Ishikawa (cell line): ENCODE measurements around the gene LEO1.

ENCODE experiments used
- CEBPB ChIP-seq: IDR thresholded peaks from 2 replicates; pipeline ENCODE4 v1.6.1; 2012
- CREB1 ChIP-seq: IDR thresholded peaks from 2 replicates; pipeline ENCODE4 v1.6.1; 2012; ENCODE audit warnings: low read depth
- EGR1 ChIP-seq: IDR thresholded peaks from 2 replicates; pipeline ENCODE4 v1.6.1; 2012
- EP300 ChIP-seq: IDR thresholded peaks from 2 replicates; pipeline ENCODE4 v1.6.1; 2012; ENCODE audit warnings: borderline replicate concordance
- FOXM1 ChIP-seq: IDR thresholded peaks from 2 replicates; pipeline ENCODE4 v1.6.1; 2012; ENCODE audit warnings: low read depth, borderline replicate concordance
- MAX ChIP-seq: IDR thresholded peaks from 2 replicates; pipeline ENCODE4 v1.6.1; 2012
- NFIC ChIP-seq: IDR thresholded peaks from 2 replicates; pipeline ENCODE4 v1.6.1; 2012
- RAD21 ChIP-seq: IDR thresholded peaks from 2 replicates; pipeline ENCODE4 v1.6.1; 2012; ENCODE audit warnings: low read depth
- TAF1 ChIP-seq: IDR thresholded peaks from 2 replicates; pipeline ENCODE4 v1.6.1; 2012; ENCODE audit warnings: low read depth, mild to moderate bottlenecking
- TCF12 ChIP-seq: IDR thresholded peaks from 2 replicates; pipeline ENCODE4 v1.6.1; 2012; ENCODE audit warnings: low read depth
- TEAD4 ChIP-seq: IDR thresholded peaks from 2 replicates; pipeline ENCODE4 v1.6.1; 2012
- USF1 ChIP-seq: IDR thresholded peaks from 2 replicates; pipeline ENCODE4 v1.6.1; 2012
- YY1 ChIP-seq: IDR thresholded peaks from 2 replicates; pipeline ENCODE4 v1.6.1; 2012; ENCODE audit warnings: low read depth
- ZBTB7A ChIP-seq: IDR thresholded peaks from 2 replicates; pipeline ENCODE4 v1.6.1; 2012; ENCODE audit warnings: low read depth
- TF ChIP-seq, protein P1 (sequence below): IDR thresholded peaks from 2 replicates; pipeline ENCODE4 v1.6.1; 2012; ENCODE audit warnings: low read depth, mild to moderate bottlenecking

The LEO1 gene

GRCh38 chr15:52002351-52002750 is 30.8 kb upstream of the LEO1 start:
- TF ChIP-seq CREB1 = no peak
- no peak for TF ChIP-seq TAF1
- TF ChIP-seq MAX = no peak
- TF ChIP-seq FOXM1 = no peak
- TF ChIP-seq, protein P1, sequence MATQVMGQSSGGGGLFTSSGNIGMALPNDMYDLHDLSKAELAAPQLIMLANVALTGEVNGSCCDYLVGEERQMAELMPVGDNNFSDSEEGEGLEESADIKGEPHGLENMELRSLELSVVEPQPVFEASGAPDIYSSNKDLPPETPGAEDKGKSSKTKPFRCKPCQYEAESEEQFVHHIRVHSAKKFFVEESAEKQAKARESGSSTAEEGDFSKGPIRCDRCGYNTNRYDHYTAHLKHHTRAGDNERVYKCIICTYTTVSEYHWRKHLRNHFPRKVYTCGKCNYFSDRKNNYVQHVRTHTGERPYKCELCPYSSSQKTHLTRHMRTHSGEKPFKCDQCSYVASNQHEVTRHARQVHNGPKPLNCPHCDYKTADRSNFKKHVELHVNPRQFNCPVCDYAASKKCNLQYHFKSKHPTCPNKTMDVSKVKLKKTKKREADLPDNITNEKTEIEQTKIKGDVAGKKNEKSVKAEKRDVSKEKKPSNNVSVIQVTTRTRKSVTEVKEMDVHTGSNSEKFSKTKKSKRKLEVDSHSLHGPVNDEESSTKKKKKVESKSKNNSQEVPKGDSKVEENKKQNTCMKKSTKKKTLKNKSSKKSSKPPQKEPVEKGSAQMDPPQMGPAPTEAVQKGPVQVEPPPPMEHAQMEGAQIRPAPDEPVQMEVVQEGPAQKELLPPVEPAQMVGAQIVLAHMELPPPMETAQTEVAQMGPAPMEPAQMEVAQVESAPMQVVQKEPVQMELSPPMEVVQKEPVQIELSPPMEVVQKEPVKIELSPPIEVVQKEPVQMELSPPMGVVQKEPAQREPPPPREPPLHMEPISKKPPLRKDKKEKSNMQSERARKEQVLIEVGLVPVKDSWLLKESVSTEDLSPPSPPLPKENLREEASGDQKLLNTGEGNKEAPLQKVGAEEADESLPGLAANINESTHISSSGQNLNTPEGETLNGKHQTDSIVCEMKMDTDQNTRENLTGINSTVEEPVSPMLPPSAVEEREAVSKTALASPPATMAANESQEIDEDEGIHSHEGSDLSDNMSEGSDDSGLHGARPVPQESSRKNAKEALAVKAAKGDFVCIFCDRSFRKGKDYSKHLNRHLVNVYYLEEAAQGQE = no peak
- TF ChIP-seq USF1 = no peak
- no peak for TF ChIP-seq TEAD4
- no peak for TF ChIP-seq EGR1
- TF ChIP-seq ZBTB7A = no peak
- no peak for TF ChIP-seq NFIC
- no peak for TF ChIP-seq TCF12
- TF ChIP-seq EP300 = no peak

DNA sequence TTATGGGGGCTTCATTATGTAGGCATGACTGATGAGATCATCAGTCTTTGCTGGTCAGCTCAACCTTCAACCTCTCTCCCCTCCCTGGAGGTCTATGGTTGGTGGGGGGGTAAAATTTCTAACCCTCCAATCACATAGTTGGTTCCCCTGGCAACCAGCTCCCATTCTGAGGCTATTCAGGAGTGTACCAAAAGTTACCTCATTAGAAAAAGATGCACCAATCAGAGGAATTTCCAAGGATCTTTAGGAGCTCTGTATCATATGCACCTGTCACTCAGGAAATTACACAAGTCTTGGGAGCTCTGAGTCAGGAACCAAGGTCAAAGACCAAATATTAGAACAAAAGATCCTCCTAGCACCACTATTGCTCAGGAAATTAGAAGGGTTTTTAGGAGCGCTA is 21.4 kb upstream of the LEO1 start:
- TF ChIP-seq, protein P1 = no peak
- TF ChIP-seq CEBPB (no peak), RAD21 (no peak)

GRCh38 chr15:51991141-51991540 is 19.6 kb upstream of the LEO1 start:
- TF ChIP-seq TAF1 (no peak), ZBTB7A (no peak), YY1 (no peak), EP300 (no peak), NFIC (no peak), CEBPB (no peak), CREB1 (no peak), EGR1 (no peak), TEAD4 (no peak), USF1 (no peak), TCF12 (no peak), RAD21 (no peak)
- TF ChIP-seq, protein P1 = no peak

DNA sequence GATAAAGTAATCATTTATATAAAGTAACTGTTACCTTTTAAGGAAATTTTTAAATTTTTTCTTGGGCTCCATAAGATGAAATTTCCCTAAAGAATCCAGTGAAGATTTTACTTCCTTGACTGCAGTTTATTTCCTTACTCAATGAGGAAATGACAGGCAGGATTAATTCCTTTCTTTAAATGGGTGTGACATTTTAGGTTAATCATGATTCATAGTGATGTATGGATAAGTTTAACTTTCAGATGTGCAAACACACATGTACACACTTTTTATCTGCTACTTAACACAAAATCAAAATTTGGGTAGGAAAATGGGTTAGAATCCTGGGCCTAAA is 11.2 kb upstream of the LEO1 start:
- TF ChIP-seq RAD21 (no peak), TAF1 (no peak), ZBTB7A (no peak), FOXM1 (no peak), NFIC (no peak), CREB1 (no peak), MAX (no peak), TCF12 (no peak), TEAD4 (no peak), YY1 (no peak), EP300 (no peak), EGR1 (no peak), USF1 (no peak), CEBPB (no peak)
- TF ChIP-seq, protein P1 = no peak
